CD8-positive, alpha-beta memory T cell (primary cell): ENCODE results near the gene TSPAN14. TPM values are rescaled to one million over a fixed set of nuclear protein-coding genes. Genes with fewer than 3 reads are reported as not detected.

Experiments
- CTCF ChIA-PET: fragments of 350-600 bp; sonication (Branson Sonifier 250); formaldehyde crosslinking; loops from one replicate; lab custom pipeline; 2021; ENCODE audit warnings: antibody characterized with exemption; lab: Charles Lee
- POLR2A ChIA-PET: fragments of 350-600 bp; sonication (Branson Sonifier 250); formaldehyde crosslinking; loops from one replicate; lab custom pipeline; 2021; ENCODE audit warnings: antibody characterized with exemption; lab: Charles Lee
- DNase-seq, 5 donors: peaks; one replicate each; pipeline versions ENCODE4 v3.0.0 to v3.0.0-alpha.2; 2020 to 2022; ENCODE audit warnings: mixed read lengths in 1 of 5
- H3K27ac ChIP-seq: one replicate; pipeline ENCODE4 v1.7.0; 2013; ENCODE audit warnings: low read depth, mild to moderate bottlenecking, low read length, moderate library complexity
- H3K27me3 ChIP-seq: 2 replicates; pipeline ENCODE4 v1.7.0; 2013; ENCODE audit warnings: low read length, mild to moderate bottlenecking; ENCODE audit not compliant: insufficient read depth, poor library complexity, severe bottlenecking
- H3K36me3 ChIP-seq: 2 replicates; pipeline ENCODE4 v1.7.0; 2013; ENCODE audit warnings: mild to moderate bottlenecking, low read length, moderate library complexity; ENCODE audit not compliant: insufficient read depth
- H3K4me1 ChIP-seq: 2 replicates; pipeline ENCODE4 v1.7.0; 2013; ENCODE audit warnings: mild to moderate bottlenecking, low read length, moderate library complexity; ENCODE audit not compliant: insufficient read depth
- H3K4me3 ChIP-seq: 2 replicates; pipeline ENCODE4 v1.7.0; 2013; ENCODE audit warnings: mild to moderate bottlenecking, low read length
- H3K9me3 ChIP-seq: 2 replicates; pipeline ENCODE4 v1.7.0; 2013; ENCODE audit warnings: mild to moderate bottlenecking, low read length
- H3K27ac Mint-ChIP-seq, 8 donors: one replicate each; pipeline ENCODE4 v1.8.0; 2020 to 2021; ENCODE audit warnings: mixed read lengths in 8 of 8, mild to moderate bottlenecking in 6 of 8, inconsistent platforms in 3 of 8, moderate library complexity in 3 of 8
- H3K27me3 Mint-ChIP-seq, 2 donors: one replicate each; pipeline ENCODE4 v1.8.0; 2020 to 2021; ENCODE audit warnings: mixed read lengths in 2 of 2, mild to moderate bottlenecking in 1 of 2, moderate library complexity in 1 of 2
- H3K36me3 Mint-ChIP-seq, 3 donors: one replicate each; pipeline ENCODE4 v1.8.0; 2020 to 2021; ENCODE audit warnings: mixed read lengths in 3 of 3, inconsistent platforms in 1 of 3, mild to moderate bottlenecking in 1 of 3
- H3K4me1 Mint-ChIP-seq, 3 donors: one replicate each; pipeline ENCODE4 v1.8.0; 2020 to 2021; ENCODE audit warnings: mixed read lengths in 3 of 3, inconsistent platforms in 1 of 3, mild to moderate bottlenecking in 1 of 3
- H3K4me3 Mint-ChIP-seq, 7 donors: one replicate each; pipeline ENCODE4 v1.8.0; 2020 to 2021; ENCODE audit warnings: mixed read lengths in 7 of 7, mild to moderate bottlenecking in 6 of 7, moderate library complexity in 4 of 7, inconsistent platforms in 2 of 7
- H3K9me3 Mint-ChIP-seq, 5 donors: one replicate each; pipeline ENCODE4 v1.8.0; 2020 to 2022; ENCODE audit warnings: mixed read lengths in 5 of 5, mild to moderate bottlenecking in 3 of 5, moderate library complexity in 2 of 5, inconsistent platforms in 1 of 5
- polyA plus RNA-seq: library from polyadenylated mRNA; unstranded; fragments of 300-500 nt; fragmentation: Illumina TruSeq; gene quantifications from one replicate; pipeline ENCODE4 v1.2.3, GENCODE V29; 2021
- total RNA-seq, 2 experiments: library from RNA; stranded (reverse); gene quantifications; one replicate each; pipeline ENCODE4 v1.2.3, GENCODE V29; 2021

Gene TSPAN14
- total and polyA plus RNA-seq, 3 experiments from 2014 or later = 46.1 to 220 (median 46.8) TPM

GRCh38 chr10:80487791-80488538, 33.9 kb downstream of the TSPAN14 start:
- Histone ChIP-seq H3K36me3 (peaks cover 22% of the 10 kb centered on the region), H3K27ac (peak overlapping the region; percentile 58), H3K4me1 (peaks cover 96% of the 10 kb centered on the region), H3K27me3 (no peaks in the 10 kb centered on the region), H3K9me3 (no peaks in the 10 kb centered on the region), H3K4me3 (peak overlapping the region; percentile 58)
- DNase-seq = peak; percentile 50 to 83 (median 72)
- Mint-ChIP-seq H3K27me3 (peaks cover 0 to 5% of the 10 kb centered on the region in 2 donors), H3K9me3 (no peaks in the 10 kb centered on the region), H3K36me3 (peaks cover 13 to 43% (median 25%) of the 10 kb centered on the region in 3 donors), H3K4me3 (peak overlapping the region; percentile 81 to 89 (median 84)), H3K27ac (peak overlapping the region; percentile 88 to 99 (median 96)), H3K4me1 (peaks cover 96 to 100% (median 100%) of the 10 kb centered on the region in 3 donors)
- POLR2A ChIA-PET = interaction anchor here (0.7 to 4.4 kb wide), 12 partner anchors 9 to 80 kb away, joined by 3 to 39 read pairs (median 4); no protein-coding TSS in a partner anchor
- CTCF ChIA-PET = interaction anchor here (0.7 to 7.3 kb wide), 13 partner anchors 13 to 43 kb away, joined by 3 to 96 read pairs (median 7); no protein-coding TSS in a partner anchor

DNA sequence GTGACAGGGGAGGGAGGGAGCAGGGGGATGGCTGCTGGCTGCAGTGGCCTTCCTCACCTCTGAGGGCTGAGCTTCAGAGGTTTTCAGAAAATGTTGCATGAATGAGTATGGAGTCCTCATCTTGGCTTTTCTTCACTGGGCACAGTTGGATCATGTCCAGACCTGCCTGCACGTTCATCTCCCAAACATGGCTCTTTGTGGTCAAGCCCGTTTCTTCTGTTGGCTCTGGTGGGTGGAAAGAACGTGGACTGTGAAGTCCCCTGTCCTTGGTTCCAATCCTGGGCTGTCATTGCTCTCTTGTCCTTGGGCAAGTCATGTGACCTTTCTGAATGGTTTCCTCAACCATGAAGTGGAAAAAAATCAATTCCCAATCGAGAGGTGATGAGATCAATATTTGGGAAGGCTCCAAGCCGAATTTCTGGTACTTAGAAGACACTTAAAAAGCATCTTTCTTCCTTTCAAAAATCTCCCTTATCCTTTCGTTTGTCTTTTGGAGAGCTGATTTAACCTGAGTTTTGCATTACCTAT, 34.5 kb downstream of the TSPAN14 start:
- no peaks in the 10 kb centered on the region for H3K9me3 Mint-ChIP-seq
- Histone ChIP-seq H3K36me3 (peaks cover 22% of the 10 kb centered on the region), H3K4me1 (peaks cover 96% of the 10 kb centered on the region), H3K4me3 (peak overlapping the region; percentile 58), H3K27me3 (no peaks in the 10 kb centered on the region), H3K9me3 (no peaks in the 10 kb centered on the region), H3K27ac (no peak overlapping the region)
- H3K27me3 Mint-ChIP-seq = peaks cover 0 to 5% of the 10 kb centered on the region in 2 donors
- no peak for DNase-seq
- peaks cover 96 to 100% (median 100%) of the 10 kb centered on the region in 3 donors for H3K4me1 Mint-ChIP-seq
- CTCF ChIA-PET = interaction anchor here (1.2 to 7.3 kb wide), 10 partner anchors 13 to 44 kb away, joined by 3 to 96 read pairs (median 7); no protein-coding TSS in a partner anchor
- peaks cover 13 to 40% (median 25%) of the 10 kb centered on the region in 3 donors for H3K36me3 Mint-ChIP-seq
- peak overlapping the region; percentile 88 to 99 (median 96) for H3K27ac Mint-ChIP-seq
- POLR2A ChIA-PET = interaction anchor here (0.7 to 4.4 kb wide), 8 partner anchors 10 to 81 kb away, joined by 3 to 39 read pairs (median 5); no protein-coding TSS in a partner anchor
- peak overlapping the region; percentile 81 to 89 (median 84) for H3K4me3 Mint-ChIP-seq

DNA sequence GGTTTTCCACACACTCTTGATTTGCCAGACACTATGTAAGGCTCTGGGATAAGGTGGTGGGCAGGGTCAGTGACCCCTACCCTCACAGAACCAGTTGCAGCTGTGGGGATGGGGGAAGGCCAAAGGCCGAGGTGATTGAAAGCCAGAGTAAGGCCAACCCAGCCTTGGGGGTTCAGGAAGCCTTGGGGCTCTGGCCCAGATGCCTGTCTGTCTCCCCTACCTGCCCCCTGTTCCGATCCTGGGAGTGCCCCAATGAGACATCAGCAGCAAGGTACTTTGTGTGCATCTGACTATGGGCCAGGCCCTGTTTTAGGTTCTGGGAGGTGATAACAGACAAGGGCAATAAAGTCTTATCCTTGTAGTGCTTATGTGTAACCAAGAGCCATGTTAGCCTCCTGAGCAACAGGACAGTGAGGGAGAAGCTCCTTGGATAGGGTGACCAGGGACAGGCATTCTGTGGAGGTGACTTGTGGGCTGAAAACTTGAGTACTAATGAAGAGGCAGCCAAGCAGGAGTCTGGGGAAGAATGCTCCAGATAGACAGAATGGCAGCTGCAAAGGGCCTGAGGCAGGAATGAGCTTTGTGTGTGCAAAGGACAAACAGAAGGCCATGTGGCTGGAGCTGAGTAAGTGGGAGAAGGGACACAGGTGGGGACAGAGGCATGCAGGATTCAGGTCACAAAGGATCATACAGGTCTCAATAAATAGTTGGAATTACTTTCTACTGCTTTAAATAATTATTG, 35.4 kb downstream of the TSPAN14 start:
- Histone ChIP-seq H3K9me3 (no peaks in the 10 kb centered on the region), H3K36me3 (peaks cover 22% of the 10 kb centered on the region), H3K27me3 (no peaks in the 10 kb centered on the region), H3K4me3 (no peak overlapping the region), H3K4me1 (peaks cover 98% of the 10 kb centered on the region), H3K27ac (no peak overlapping the region)
- DNase-seq = no peak
- H3K4me1 Mint-ChIP-seq = peaks cover 98 to 100% (median 100%) of the 10 kb centered on the region in 3 donors
- H3K27me3 Mint-ChIP-seq = peaks cover 0 to 5% of the 10 kb centered on the region in 2 donors
- ChIA-PET POLR2A (interaction anchor here (0.8 to 4.4 kb wide), 4 partner anchors 17 to 45 kb away, joined by 3 to 28 read pairs (median 6); no protein-coding TSS in a partner anchor), CTCF (interaction anchor here (1.2 to 7.3 kb wide), 7 partner anchors 12 to 45 kb away, joined by 3 to 96 read pairs (median 13); no protein-coding TSS in a partner anchor)
- peak overlapping the region; percentile 34 to 89 (median 81) for H3K4me3 Mint-ChIP-seq
- peak overlapping the region; percentile 88 to 99 (median 94) for H3K27ac Mint-ChIP-seq
- peaks cover 13 to 44% (median 24%) of the 10 kb centered on the region in 3 donors for H3K36me3 Mint-ChIP-seq
- H3K9me3 Mint-ChIP-seq = no peaks in the 10 kb centered on the region

- Histone ChIP-seq H3K9me3 (no peaks in the 10 kb centered on the region), H3K4me3 (no peak overlapping the region), H3K27me3 (no peaks in the 10 kb centered on the region), H3K27ac (no peak overlapping the region), H3K4me1 (peaks cover 97% of the 10 kb centered on the region), H3K36me3 (peaks cover 22% of the 10 kb centered on the region)
- Mint-ChIP-seq H3K4me3 (peak overlapping the region in 6 of 7 donors; percentile 13 to 66 (median 37)), H3K4me1 (peaks cover 98 to 100% (median 100%) of the 10 kb centered on the region in 3 donors), H3K36me3 (peaks cover 18 to 62% (median 29%) of the 10 kb centered on the region in 3 donors), H3K27me3 (peaks cover 0 to 3% of the 10 kb centered on the region in 2 donors), H3K9me3 (peaks cover 0 to 3% (median 0%) of the 10 kb centered on the region in 5 donors), H3K27ac (peak overlapping the region; percentile 56 to 99 (median 92))
- CTCF ChIA-PET = interaction anchor here (0.7 to 3.0 kb wide), 7 partner anchors 9 to 47 kb away, joined by 3 to 25 read pairs (median 3); no protein-coding TSS in a partner anchor
- POLR2A ChIA-PET = interaction anchor here (1.1 kb wide), 1 partner anchor 26 kb away, joined by 4 read pairs; no protein-coding TSS in a partner anchor
- DNase-seq = no peak
These were observed 37.4 kb downstream of the TSPAN14 start for GRCh38 chr10:80491251-80492102.

DNA sequence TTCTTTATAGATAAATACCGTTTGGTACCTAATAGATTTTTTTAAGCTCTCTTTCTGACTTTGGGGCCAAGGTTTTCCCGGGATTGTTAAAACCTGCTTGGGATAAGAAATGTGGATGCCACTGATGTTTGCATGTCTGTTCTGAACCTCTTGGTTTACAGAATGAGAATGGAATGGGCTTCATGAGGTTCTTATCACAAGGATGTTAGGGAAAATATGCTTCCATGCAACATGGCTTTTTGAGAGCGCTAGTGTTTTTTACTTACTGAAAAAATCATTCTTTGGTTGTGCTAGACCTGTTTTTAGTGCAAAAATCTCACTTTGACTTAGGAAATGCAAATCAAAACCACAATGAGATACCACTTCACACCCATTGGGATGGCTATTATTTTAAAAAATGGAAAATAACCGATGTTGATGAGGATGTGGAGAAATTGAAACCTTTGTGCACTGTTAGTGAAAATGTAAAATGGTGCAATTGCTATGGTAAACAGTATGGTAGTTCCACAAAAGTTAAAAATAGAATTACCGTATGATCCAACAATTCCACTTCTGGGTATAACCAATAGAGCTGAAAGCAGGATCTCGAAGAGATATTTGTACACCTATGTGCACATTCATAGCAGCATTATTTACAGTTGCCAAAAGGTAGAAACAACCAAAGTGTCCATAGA, 38.9 kb downstream of the TSPAN14 start:
- CTCF ChIA-PET = interaction anchor here (1.0 to 3.0 kb wide), 6 partner anchors 12 to 48 kb away, joined by 3 to 25 read pairs (median 4); no protein-coding TSS in a partner anchor
- peaks cover 22% of the 10 kb centered on the region for H3K36me3 ChIP-seq
- Mint-ChIP-seq H3K27ac (peak overlapping the region; percentile 20 to 99 (median 84)), H3K4me3 (peak overlapping the region; percentile 0 to 71 (median 60)), H3K27me3 (peaks cover 0 to 3% of the 10 kb centered on the region in 2 donors), H3K9me3 (peaks cover 0 to 9% (median 0%) of the 10 kb centered on the region in 5 donors), H3K36me3 (peaks cover 24 to 76% (median 37%) of the 10 kb centered on the region in 3 donors), H3K4me1 (peaks cover 98 to 100% (median 100%) of the 10 kb centered on the region in 3 donors)
- peaks cover 97% of the 10 kb centered on the region for H3K4me1 ChIP-seq
- peak overlapping the region; percentile 2 for H3K4me3 ChIP-seq
- POLR2A ChIA-PET = interaction anchor here (0.5 to 1.7 kb wide), 9 partner anchors 8 to 39 kb away, joined by 3 to 5 read pairs (median 3); partner anchors contain the start of gene TSPAN14
- H3K27ac ChIP-seq = no peak overlapping the region
- no peak for DNase-seq
- no peaks in the 10 kb centered on the region for H3K27me3 ChIP-seq
- H3K9me3 ChIP-seq = no peaks in the 10 kb centered on the region

- peak overlapping the region; percentile 2 for H3K4me3 ChIP-seq
- Mint-ChIP-seq H3K4me3 (peak overlapping the region; percentile 0 to 71 (median 60)), H3K4me1 (peaks cover 98 to 100% (median 100%) of the 10 kb centered on the region in 3 donors), H3K9me3 (peaks cover 0 to 9% (median 0%) of the 10 kb centered on the region in 5 donors), H3K36me3 (peaks cover 24 to 77% (median 37%) of the 10 kb centered on the region in 3 donors), H3K27ac (peak overlapping the region; percentile 5 to 99 (median 84)), H3K27me3 (peaks cover 0 to 3% of the 10 kb centered on the region in 2 donors)
- H3K9me3 ChIP-seq = no peaks in the 10 kb centered on the region
- peaks cover 22% of the 10 kb centered on the region for H3K36me3 ChIP-seq
- H3K27me3 ChIP-seq = no peaks in the 10 kb centered on the region
- H3K27ac ChIP-seq = no peak overlapping the region
- ChIA-PET CTCF (interaction anchor here (1.0 to 3.0 kb wide), 5 partner anchors 12 to 48 kb away, joined by 3 to 25 read pairs (median 3); no protein-coding TSS in a partner anchor), POLR2A (interaction anchor here (0.5 to 1.7 kb wide), 9 partner anchors 8 to 43 kb away, joined by 3 to 5 read pairs (median 3); partner anchors contain the start of gene TSPAN14)
- H3K4me1 ChIP-seq = peaks cover 97% of the 10 kb centered on the region
- peak in 2 of 5 donors; percentile 37 to 67 for DNase-seq
These were observed 39.5 kb downstream of the TSPAN14 start for GRCh38 chr10:80493522-80494051.
